HFF-Myc (cell line): ENCODE results near the gene FGF7.
A peak's percentile ranks its signal among the peaks of the same experiment; 100 is the strongest.

Experiments used
- DNase-seq: peaks from one replicate; pipeline ENCODE4 v3.0.0-alpha.2; 2011; ENCODE audit warnings: low read depth; ENCODE audit errors: extremely low read depth
- H3K4me3 ChIP-seq: replicated peaks from 2 replicates; pipeline ENCODE4 v1.5.1; 2011; ENCODE audit warnings: low read depth, mild to moderate bottlenecking, control low read depth, low read length
- CTCF ChIP-seq: IDR thresholded peaks from 2 replicates; pipeline ENCODE4 v1.5.1; 2012; ENCODE audit warnings: mild to moderate bottlenecking, low read depth, low read length, control low read depth; ENCODE audit errors: missing control alignments

FGF7 gene

GRCh38 chr15:49406352-49407118 lies 16.5 kb upstream of the FGF7 start:
- H3K4me3 ChIP-seq = no peak overlapping the region
- no peak for TF ChIP-seq CTCF
- no peak for DNase-seq

GRCh38 chr15:49410641-49411040 lies 12.4 kb upstream of the FGF7 start:
- H3K4me3 ChIP-seq = no peak overlapping the region
- no peak for TF ChIP-seq CTCF
- no peak for DNase-seq

GRCh38 chr15:49412797-49413196 lies 10.2 kb upstream of the FGF7 start:
- no peak for TF ChIP-seq CTCF
- H3K4me3 ChIP-seq = no peak overlapping the region
- DNase-seq = no peak

GRCh38 chr15:49415149-49415548 lies 7.9 kb upstream of the FGF7 start:
- DNase-seq = no peak
- no peak for TF ChIP-seq CTCF

GRCh38 chr15:49415638-49416037 lies 7.4 kb upstream of the FGF7 start:
- no peak for TF ChIP-seq CTCF
- peak; percentile 63 for DNase-seq

More at GRCh38 chr15:49415149-49415548, 7.9 kb upstream of the FGF7 start:
- H3K4me3 ChIP-seq = no peak overlapping the region

GRCh38 chr15:49418811-49419210 lies 4.2 kb upstream of the FGF7 start:
- H3K4me3 ChIP-seq = no peak overlapping the region
- no peak for DNase-seq
- TF ChIP-seq CTCF = no peak

More at GRCh38 chr15:49415638-49416037, 7.4 kb upstream of the FGF7 start:
- no peak overlapping the region for H3K4me3 ChIP-seq
